ENCODE measurements around the gene ATP5F1D. TPM values are rescaled to one million over a fixed set of nuclear protein-coding genes. Genes with fewer than 3 reads are reported as not detected.

Gene ATP5F1D
- total and polyA plus RNA-seq, 2 of the 13 experiments (the other 11 are each of a cell fraction or from before 2014, with no cell fraction given), result 39.4 to 78.7 TPM

DNA sequence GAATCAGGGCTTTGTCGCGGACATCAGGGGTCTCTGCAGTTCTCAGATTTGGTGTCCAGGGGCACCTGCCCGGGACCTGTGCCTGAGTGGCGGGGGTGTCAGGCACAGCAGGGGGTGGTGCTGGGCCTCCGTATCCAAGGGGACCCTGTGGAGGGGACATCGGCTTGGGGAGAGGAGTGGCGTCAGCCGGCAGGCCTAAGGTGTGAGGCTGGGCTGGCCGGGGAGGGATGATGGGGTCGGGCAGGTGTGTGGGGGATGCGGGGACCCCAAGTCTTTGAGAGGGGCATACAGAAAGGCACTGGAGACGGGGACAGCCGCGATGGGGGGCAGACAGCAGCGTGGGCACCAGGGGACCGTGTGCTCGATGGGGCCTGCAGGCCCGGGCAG lies 46.7 kb downstream of the ATP5F1D start:
- Histone ChIP-seq H3K27ac (ENCODE audit: extremely low read length, insufficient read depth, low read length) (peak overlapping the region; percentile 12), H3K27me3 (ENCODE audit: control insufficient read depth in 1 of 2, insufficient read depth in 2 of 2, low read length in 2 of 2) (no peaks in the 10 kb centered on the region; a peak in 1 of 5 replicates), H3K9ac (ENCODE audit: insufficient read depth, low read depth, low read length) (peak overlapping the region; percentile 71), H3K4me2 (ENCODE audit: low read depth, low read length) (peak overlapping the region; percentile 81), H2AFZ (ENCODE audit: low read length) (no peak overlapping the region), H3K4me3 (replicated peaks in 1 of 3; ENCODE audit: insufficient read depth in 1 of 3, low read depth in 2 of 3, low read length in 3 of 3) (peak overlapping the region in 2 of 3 experiments; percentile 75 to 89; a peak in 3 of 6 replicates), H4K20me1 (ENCODE audit: insufficient read depth, low read length) (no peaks in the 10 kb centered on the region), H3K9me3 (ENCODE audit: low read length) (no peaks in the 10 kb centered on the region), H3K79me2 (ENCODE audit: insufficient read depth, low read length) (peaks cover 46% of the 10 kb centered on the region), H3K4me1 (ENCODE audit: insufficient read depth, low read length) (peaks cover 82% of the 10 kb centered on the region), H3K36me3 (replicated peaks in 1 of 2; ENCODE audit: control insufficient read depth in 1 of 2, insufficient read depth in 2 of 2, low read length in 2 of 2) (peaks cover 0 to 3% of the 10 kb centered on the region in 2 experiments; a peak in 1 of 5 replicates)
- FAIRE-seq (no peak), DNase-seq (ENCODE audit: low spot score) (no peak), ATAC-seq (no peak)
- TF ChIP-seq RCOR2 (CRISPR knock-in tag; IDR thresholded peaks at IDR 0.05), result no peak
- 0 out of 4 replicates have a peak, but pooled peaks of 1 of the 2 experiments have one; percentile 9 for TF ChIP-seq POLR2A (IDR thresholded peaks at IDR 0.05; ENCODE audit: insufficient read depth in 1 of 2, low read depth in 2 of 2, low read length in 2 of 2)
- TF ChIP-seq, protein P1, sequence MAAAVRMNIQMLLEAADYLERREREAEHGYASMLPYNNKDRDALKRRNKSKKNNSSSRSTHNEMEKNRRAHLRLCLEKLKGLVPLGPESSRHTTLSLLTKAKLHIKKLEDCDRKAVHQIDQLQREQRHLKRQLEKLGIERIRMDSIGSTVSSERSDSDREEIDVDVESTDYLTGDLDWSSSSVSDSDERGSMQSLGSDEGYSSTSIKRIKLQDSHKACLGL (CRISPR knock-in tag; IDR thresholded peaks at IDR 0.05), result 0 out of 2 replicates have a peak, but pooled peaks have one; percentile 43
- TF ChIP-seq TAF15 (IDR thresholded peaks at IDR 0.05; ENCODE audit: low read depth, low read length, poor library complexity, severe bottlenecking), result peak; percentile 17
- in situ Hi-C loops (cut with HindIII; ENCODE audit: extremely low pct_ligation_motif_present, low pct_unique_long_range_greater_than_20kb) (no loop called here), intact Hi-C loops (cut with micrococcal nuclease; ENCODE audit: unreplicated experiment) (no loop called here)
- 90% methylated on average over 15 of the region's 18 CpGs for WGBS (ENCODE audit: low lambda C conversion rate)
- ChIA-PET POLR2A (interaction anchor here (1.7 kb wide), 1 partner anchor 16 kb away, joined by 4 read pairs; no protein-coding TSS in a partner anchor), CTCF (ENCODE audit: low intra/inter-chr PET ratio, low total read pairs) (no interaction called here)
- BruUV-seq (replicated peaks), result no TSS peak

- H2AFZ ChIP-seq (ENCODE audit: low read length), result no peak overlapping the region
- H3K27ac ChIP-seq (ENCODE audit: extremely low read length, insufficient read depth, low read length), result peak overlapping the region; percentile 91
- H3K79me2 ChIP-seq (ENCODE audit: insufficient read depth, low read length), result peaks cover 50% of the 10 kb centered on the region
- in situ Hi-C loops (cut with HindIII; ENCODE audit: extremely low pct_ligation_motif_present, low pct_unique_long_range_greater_than_20kb), result no loop called here
- H3K36me3 ChIP-seq (replicated peaks in 1 of 2; ENCODE audit: control insufficient read depth in 1 of 2, insufficient read depth in 2 of 2, low read length in 2 of 2), result peaks cover 0 to 3% of the 10 kb centered on the region in 2 experiments; a peak in 1 of 5 replicates
- ChIA-PET CTCF (ENCODE audit: low intra/inter-chr PET ratio, low total read pairs) (no interaction called here), POLR2A (no interaction called here)
- no peaks in the 10 kb centered on the region for H3K9me3 ChIP-seq (ENCODE audit: low read length)
- H3K27me3 ChIP-seq (ENCODE audit: control insufficient read depth in 1 of 2, insufficient read depth in 2 of 2, low read length in 2 of 2), result no peaks in the 10 kb centered on the region; a peak in 1 of 5 replicates
- no TSS peak for BruUV-seq (replicated peaks)
- ATAC-seq, result no peak
- WGBS (ENCODE audit: low lambda C conversion rate), result 91% methylated on average over 21 of the region's 41 CpGs
- H3K4me1 ChIP-seq (ENCODE audit: insufficient read depth, low read length), result peaks cover 73% of the 10 kb centered on the region
- no peak for FAIRE-seq
- peak overlapping the region in 1 of 3 experiments; percentile 16; a peak in 3 of 6 replicates for H3K4me3 ChIP-seq (replicated peaks in 1 of 3; ENCODE audit: insufficient read depth in 1 of 3, low read depth in 2 of 3, low read length in 3 of 3)
- no peak for DNase-seq (ENCODE audit: low spot score)
- H3K4me2 ChIP-seq (ENCODE audit: low read depth, low read length), result peak overlapping the region; percentile 89
- H3K9ac ChIP-seq (ENCODE audit: insufficient read depth, low read depth, low read length), result no peak overlapping the region
- intact Hi-C loops (cut with micrococcal nuclease; ENCODE audit: unreplicated experiment), result no loop called here
- no peaks in the 10 kb centered on the region for H4K20me1 ChIP-seq (ENCODE audit: insufficient read depth, low read length)
- no peak for TF ChIP-seq KAT8 (CRISPR knock-in tag; IDR thresholded peaks at IDR 0.05)
- TF ChIP-seq ATAD3A (CRISPR knock-in tag; IDR thresholded peaks at IDR 0.05), result no peak
- 0 out of 4 replicates have a peak, but pooled peaks of 1 of the 2 experiments have one; percentile 27 for TF ChIP-seq POLR2A (IDR thresholded peaks at IDR 0.05; ENCODE audit: insufficient read depth in 1 of 2, low read depth in 2 of 2, low read length in 2 of 2)
- TF ChIP-seq IRF2 (CRISPR knock-in tag; IDR thresholded peaks at IDR 0.05), result no peak
- no peak for TF ChIP-seq KLF16 (CRISPR knock-in tag; IDR thresholded peaks at IDR 0.05)
- no peak for TF ChIP-seq SALL1 (CRISPR knock-in tag; IDR thresholded peaks at IDR 0.05)
- no peak for TF ChIP-seq ARHGAP35 (CRISPR knock-in tag; IDR thresholded peaks at IDR 0.05; ENCODE audit: borderline replicate concordance)
- TF ChIP-seq ZNF264 (CRISPR knock-in tag; IDR thresholded peaks at IDR 0.05), result no peak
- TF ChIP-seq ZBTB38 (CRISPR knock-in tag; IDR thresholded peaks at IDR 0.05), result 0 out of 2 replicates have a peak, but pooled peaks have one; percentile 5
- TF ChIP-seq ZNF512B (CRISPR knock-in tag; IDR thresholded peaks at IDR 0.05; ENCODE audit: borderline replicate concordance), result no peak
- TF ChIP-seq HOXA3 (CRISPR knock-in tag; IDR thresholded peaks at IDR 0.05), result 0 out of 2 replicates have a peak, but pooled peaks have one; percentile 6
Measured at GRCh38 chr19:1288833-1289685, 47.5 kb downstream of the ATP5F1D start.

All from HepG2 (cell line).